ENCODE measurements around the gene RAD54L2.
"Not testable (repeated sequence)": the region's sequence is repeated elsewhere in the genome, so short reads cannot be mapped to it uniquely, and the experiment has no call there.

RAD54L2 gene, protein sequence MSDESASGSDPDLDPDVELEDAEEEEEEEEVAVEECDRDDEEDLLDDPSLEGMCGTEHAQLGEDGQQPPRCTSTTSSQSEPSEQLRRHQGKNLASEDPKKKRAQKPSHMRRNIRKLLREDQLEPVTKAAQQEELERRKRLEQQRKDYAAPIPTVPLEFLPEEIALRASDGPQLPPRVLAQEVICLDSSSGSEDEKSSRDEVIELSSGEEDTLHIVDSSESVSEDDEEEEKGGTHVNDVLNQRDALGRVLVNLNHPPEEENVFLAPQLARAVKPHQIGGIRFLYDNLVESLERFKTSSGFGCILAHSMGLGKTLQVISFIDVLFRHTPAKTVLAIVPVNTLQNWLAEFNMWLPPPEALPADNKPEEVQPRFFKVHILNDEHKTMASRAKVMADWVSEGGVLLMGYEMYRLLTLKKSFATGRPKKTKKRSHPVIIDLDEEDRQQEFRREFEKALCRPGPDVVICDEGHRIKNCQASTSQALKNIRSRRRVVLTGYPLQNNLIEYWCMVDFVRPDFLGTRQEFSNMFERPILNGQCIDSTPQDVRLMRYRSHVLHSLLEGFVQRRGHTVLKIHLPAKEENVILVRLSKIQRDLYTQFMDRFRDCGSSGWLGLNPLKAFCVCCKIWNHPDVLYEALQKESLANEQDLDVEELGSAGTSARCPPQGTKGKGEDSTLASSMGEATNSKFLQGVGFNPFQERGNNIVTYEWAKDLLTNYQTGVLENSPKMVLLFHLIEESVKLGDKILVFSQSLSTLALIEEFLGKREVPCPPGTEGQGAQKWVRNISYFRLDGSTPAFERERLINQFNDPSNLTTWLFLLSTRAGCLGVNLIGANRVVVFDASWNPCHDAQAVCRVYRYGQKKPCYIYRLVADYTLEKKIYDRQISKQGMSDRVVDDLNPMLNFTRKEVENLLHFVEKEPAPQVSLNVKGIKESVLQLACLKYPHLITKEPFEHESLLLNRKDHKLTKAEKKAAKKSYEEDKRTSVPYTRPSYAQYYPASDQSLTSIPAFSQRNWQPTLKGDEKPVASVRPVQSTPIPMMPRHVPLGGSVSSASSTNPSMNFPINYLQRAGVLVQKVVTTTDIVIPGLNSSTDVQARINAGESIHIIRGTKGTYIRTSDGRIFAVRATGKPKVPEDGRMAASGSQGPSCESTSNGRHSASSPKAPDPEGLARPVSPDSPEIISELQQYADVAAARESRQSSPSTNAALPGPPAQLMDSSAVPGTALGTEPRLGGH (N-terminal part only)
- 23.5 to 71.2 (median 39.1) reads per million in 18 experiments for total RNA-seq

DNA sequence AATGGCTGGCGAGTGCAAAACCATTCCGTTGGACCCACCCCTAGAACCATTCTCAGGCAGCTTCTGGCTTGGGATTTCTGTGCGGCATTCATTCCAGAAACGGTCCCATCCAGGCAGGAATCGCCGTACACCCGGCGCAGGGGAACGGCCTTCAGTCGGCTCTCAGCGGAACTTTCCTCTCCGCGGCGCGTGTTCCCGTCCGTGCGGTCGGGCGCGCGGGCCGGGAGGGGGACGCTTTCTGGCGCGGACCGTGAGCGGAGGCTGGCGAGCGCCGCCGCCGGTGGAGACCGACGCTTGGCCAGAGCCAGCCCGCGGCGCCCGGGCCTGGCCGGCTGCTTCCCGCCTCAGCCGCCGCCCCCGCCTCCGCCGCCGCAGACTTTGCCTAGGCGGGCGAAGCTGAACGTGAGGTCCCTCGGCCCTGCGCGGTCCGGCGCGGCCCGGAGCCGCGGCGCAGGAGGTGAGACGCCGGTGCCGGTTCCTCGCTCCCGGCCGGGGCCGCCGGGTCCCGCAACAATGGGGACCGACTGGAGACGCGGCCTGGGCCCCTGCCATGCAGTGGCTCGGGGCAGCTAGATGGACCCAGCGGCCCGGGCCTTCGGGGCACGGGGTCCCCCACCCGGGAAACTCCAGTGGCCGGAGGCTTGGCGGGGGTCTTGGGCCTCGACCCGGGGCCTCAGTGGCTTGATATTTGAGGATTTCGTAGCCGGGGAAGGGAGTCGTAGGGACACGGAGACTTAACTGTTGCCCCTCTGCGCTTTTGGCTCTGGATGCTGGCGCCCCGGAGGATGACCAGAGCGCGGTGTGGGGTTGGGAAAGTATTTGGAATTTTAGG lies at the start of gene RAD54L2:
RAD54L2 (plus strand) TSS at position 261 of the 832 bp plus-strand sequence. CDS start 51,702 bp downstream, outside the sequence.
- DNase-seq: peak; percentile 82 to 86

DNA sequence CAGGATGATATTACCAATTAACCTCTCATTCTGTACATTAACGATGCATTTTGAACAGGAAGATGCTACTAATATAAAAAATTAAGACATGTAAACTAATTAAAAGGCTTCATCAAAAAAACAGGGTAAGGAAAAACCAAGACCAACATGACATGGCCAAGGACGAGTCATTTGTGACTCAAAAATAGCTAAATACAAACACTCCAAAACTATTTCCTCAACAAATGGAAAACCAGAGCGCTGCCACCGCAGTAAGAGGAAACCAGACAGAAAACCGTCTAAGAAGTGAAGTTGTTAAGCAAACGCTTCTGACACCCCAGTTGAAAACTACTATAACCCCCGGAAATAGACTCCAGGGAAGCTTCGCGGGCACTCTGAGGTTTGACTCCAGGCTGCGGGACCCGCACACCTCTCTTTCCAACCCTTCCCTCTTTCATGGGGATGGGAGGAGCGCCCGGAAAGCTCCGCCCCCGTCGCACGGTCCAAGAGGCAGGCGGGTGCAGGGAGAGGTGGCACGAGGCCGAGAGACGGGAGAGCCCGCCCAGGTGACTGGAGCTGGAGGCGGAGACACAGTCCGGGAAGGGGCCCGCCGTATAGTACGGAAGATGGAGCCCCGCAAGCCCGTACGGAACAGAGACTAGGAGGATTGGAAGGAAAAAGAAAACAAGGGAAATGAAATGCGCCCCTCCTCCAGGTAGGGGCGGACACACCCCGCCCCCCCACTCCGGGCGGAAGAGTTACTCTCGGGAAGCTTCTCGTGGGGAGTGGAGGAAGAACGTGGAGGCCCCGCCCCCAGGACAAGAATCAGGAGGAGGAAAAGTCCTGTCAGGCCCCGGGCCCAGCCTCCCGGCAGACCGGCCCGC lies 39.4 kb upstream of the RAD54L2 start:
- peak; percentile 90 to 95 for DNase-seq

- no peak for DNase-seq
These were observed 37.8 kb upstream of the RAD54L2 start for GRCh38 chr3:51500632-51501131.

DNA sequence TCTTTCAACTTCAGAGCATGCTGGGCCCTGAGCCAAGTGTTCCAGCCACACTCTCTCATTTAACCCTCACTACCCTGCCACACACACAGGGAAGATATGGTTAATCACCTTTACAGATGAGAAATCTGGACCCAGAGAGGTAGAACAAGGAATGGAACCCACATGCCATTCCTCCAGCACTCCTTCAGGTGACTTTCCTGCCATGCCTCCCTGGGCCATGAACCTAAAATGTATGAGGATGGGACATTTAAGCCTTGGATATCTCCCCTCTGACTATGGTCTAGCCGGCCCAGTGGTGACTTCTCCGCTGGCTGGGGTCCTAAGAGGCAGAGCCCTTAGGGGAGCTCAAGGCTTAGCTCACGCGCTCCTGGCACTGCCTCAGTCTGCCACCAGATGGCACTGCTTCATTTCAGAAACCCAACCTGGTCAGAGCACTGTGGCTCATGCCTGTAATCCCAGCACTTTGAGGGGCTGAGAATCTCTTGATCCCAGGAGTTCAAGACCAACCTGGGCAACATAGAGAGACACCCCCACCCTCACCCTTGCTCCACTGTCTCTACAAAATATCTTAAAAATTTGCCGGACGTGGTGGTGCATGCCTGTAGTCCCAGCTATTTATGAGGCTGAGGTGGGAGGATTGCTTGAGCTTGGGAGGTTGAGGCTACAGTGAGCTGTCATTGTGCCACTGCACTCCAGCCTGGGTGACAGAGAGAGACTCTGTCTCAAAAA lies 36.5 kb upstream of the RAD54L2 start:
- peak; percentile 78 to 83 for DNase-seq

- no peak for DNase-seq
These were observed 36.0 kb upstream of the RAD54L2 start for GRCh38 chr3:51502562-51502910.

DNA sequence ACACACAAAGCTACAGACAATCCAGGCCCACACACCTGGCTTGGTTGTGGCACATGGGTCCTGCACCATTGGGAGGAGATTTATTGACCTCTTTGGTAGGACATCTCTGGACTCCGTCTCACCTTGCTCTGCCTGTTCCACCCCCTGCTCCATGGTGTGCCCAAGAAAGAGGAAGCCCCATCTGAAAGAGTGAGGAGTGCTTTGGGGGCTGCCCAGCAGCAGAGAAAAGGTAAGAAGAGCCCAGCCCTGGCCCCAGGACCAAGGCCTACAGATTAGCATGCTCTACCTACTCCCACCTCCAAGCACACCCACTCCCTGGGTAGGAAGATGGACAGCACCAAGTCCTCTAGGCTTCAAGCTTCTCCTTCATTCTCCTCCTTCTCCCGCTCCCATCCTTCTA lies 35.5 kb upstream of the RAD54L2 start:
- DNase-seq: no peak

DNA sequence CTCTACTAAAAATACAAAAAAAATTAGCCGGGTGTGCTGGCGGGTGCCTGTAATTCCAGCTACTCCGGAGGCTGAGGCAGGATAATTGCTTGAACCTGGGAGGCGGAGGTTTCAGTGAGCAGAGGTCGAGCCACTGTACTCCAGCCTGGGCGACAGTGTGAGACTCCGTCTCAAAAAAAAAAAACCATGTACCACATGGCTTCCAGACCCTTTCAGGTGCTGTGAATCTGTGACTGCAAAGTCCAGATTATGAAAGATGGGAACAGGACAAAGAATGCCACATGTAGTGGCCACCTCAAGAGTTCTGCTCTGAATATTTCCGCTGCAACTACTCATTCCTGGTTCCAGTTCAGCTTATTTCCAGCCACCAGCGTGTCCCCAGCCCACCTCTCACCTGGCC lies 30.3 kb upstream of the RAD54L2 start:
- no peak for DNase-seq

DNA sequence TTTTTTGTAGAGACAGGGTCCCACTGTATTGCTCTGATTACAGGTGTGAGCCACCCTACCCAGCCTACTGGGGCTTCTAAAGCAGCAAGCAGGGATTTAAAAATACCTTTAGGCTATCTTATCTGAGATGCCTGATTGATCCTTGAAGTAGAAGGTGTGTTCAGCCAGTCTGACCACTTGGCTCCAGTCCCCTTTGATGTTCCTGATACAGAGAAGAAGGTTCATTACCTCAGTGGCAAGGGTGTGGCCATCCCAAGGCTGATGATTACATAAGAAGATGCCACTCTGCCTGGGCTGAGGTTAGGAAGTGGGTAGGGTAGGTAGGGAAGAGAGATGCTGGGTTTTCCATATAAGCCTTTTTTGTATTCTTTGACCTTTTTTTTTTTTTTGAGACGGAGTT lies 27.5 kb upstream of the RAD54L2 start:
- no peak for DNase-seq

DNA sequence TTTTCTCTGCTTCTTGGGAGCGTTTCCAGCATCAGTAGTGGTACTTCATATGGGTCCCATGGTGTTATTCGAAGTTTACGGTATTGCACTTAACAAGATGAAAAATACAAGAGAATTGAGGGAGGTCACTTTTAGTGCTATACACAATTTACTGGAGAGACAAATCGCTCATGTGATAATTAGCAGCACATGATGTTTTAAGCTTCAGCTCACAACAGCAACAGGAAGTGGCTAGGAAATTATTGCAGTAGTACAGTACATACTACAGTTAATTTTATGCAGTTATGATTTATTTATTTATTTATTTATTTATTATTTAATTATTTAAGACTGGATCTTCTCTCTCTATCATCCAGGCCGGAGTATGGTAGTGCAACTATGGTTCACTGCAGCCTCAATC lies 24.3 kb upstream of the RAD54L2 start:
- DNase-seq: peak in 1 of 2 donors; percentile 9

DNA sequence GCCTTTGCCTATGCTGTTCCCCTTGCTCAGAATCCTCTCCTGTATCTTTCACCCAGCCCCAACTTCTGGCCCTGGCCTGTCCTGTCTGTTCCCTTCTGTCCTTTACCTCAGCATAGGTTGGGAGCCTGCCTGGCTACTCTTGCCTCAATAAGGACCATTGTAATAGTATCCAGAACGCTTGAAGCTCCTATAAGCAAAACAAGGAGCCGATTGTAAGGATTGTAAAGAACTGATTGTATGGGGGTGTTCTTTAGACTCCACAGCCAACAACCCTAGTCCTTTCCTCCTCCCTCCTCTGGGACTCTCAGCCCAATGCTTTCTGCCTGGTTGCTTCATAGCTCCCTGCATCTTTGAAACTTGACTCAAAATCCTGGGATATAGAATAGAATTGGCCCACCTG lies 18.7 kb upstream of the RAD54L2 start:
- DNase-seq: no peak

GRCh38 chr3:51520906-51521730 lies 17.4 kb upstream of the RAD54L2 start:
- not testable (repeated sequence) for DNase-seq

DNA sequence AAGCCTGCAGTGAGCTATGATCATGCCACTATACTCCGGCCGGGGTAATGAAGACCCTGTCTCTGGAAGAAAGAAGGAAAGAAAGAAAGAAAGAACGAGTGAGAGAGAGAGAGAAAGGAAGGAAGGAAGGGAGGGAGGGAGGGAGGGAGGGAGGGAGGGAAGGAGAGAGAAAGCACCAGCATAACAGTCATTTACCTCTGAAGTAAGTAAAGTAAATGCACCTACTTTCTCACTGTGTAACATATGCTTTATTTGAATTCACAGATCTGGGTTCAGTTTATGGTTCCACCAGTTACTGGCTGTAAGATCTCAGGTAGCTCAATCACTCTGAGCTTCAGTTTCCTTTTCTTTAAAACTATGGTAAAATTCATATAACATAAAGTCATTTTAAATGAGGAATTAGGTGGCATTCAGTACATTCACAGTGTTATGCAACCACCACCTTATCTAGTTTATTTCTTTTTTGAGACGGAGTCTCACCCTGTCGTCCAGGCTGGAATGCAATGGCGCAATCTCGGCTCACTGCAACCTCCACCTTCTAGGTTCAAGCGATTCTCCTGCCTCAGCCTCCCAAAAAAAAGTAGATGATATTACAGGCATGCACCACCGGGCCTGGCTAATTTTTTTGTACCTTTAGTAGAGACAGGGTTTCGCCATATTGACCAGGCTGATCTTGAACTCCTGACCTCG lies 16.1 kb upstream of the RAD54L2 start:
- DNase-seq: no peak

DNA sequence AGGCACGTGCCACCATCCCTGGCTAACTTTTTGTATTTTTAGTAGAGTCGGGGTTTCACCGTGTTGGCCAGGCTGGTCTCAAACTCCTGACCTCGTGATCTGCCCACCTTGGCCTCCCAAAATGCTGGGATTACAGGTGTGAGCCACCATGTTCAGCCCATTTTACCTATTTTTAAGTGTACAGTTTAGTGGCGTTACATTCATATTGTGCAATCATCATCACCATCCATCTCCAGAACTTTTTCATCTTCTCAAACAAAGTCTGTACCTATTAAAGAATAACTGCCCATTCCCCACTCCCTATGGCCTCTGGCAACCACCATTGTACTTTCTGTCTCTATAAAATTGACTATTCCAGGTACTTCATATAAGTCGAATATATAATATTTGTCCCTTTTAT lies 13.6 kb upstream of the RAD54L2 start:
- not testable (repeated sequence) for DNase-seq

DNA sequence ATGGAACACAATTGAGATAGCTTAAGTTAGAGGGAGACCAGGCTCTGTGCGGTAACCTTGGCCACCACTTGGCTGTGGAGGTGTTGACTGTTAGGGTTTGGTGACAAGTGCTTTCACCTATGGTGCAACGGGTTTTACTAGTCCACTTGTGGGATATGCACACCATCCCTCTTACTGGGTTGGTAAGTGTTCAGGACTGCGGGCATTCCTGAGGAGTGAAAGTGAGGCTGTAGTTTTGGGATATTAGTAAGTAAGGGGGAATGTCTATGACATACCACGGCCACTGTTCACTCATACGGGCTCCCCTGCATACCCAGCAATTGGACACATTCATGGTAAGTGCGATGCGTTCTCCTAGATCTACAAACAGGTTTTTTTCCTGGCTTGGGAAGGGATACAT lies 8.0 kb upstream of the RAD54L2 start:
- DNase-seq: no peak

- DNase-seq: no peak
These were observed 3.1 kb upstream of the RAD54L2 start for GRCh38 chr3:51535146-51536019.

DNA sequence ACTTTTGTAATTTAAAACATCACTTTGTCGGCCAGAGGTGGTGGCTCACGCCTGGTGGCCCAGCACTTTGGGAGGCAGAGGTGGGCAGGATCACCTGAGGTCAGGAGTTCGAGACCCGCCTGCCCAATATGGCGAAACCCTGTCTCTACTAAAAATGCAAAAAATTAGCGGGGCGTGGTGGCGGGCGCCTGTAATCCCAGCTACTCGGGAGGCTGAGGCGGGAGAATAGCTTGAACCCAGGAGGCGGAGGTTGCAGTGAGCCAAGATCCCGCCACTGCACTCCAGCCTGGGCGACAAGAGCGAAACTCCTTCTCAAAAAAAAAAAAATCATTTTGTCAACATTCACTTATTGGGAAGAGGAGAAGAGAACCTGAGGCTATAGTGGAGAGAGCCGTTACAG lies 888 bp upstream of the RAD54L2 start:
- DNase-seq: not testable (repeated sequence)

DNA sequence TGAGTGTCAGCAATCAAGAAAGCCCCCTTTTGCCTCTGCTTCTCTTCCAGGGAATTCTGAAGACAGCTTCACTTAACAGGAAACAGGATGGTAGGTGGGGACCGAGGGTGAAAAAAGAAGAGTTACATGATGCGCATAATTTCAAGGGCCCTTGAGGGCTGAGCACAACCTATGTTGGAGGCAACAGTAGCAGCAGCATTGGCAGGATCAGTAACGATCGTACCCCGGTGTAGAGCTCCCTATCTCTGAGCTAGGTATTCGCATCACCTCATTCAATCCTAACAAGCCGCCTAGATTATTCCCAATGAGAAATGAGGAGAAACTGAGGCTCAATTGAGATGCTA lies 432 bp upstream of the RAD54L2 start:
- no peak for DNase-seq
